Activated CD4-positive, alpha-beta T cell treated with anti-CD3 and anti-CD28 coated beads for 4 hours (primary cell): ENCODE data around the gene RAPGEF6.
"Not testable (repeated sequence)": the region's sequence is repeated elsewhere in the genome, so short reads cannot be mapped to it uniquely, and the experiment has no call there.

Experiments used
- DNase-seq, 2 donors: peaks; one replicate each; pipeline ENCODE4 v3.0.0-alpha.2; 2020

RAPGEF6 gene

DNA sequence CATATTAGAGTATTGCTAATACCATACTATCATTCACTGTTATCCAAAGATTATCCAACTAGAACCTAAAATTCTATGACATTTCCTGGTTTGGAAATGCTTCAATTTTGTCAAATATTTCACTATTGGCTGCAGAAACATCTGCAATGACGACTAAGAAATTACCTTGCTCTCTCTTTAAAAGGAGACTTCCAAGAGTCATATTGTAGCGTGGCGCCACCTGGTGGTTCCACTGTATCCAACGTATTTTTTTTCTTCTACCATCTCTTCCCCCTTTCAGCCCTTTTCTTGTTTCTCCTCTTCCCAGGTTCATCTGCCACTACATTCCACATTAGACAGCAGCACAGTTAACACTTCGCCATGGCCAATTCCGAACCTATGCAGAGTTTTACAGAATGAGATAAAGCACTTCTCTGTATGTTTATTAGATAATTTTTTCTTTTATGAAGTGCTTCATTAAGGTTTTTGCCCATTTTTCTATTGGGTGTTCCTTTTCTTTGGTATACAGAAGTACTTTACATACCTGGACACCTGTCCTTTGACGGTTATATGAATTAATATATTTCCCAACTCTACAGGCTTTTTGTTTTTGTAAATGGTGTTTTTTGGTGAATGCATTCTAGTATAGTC lies 217.7 kb downstream of the RAPGEF6 start:
- peak; percentile 85 to 90 for DNase-seq

DNA sequence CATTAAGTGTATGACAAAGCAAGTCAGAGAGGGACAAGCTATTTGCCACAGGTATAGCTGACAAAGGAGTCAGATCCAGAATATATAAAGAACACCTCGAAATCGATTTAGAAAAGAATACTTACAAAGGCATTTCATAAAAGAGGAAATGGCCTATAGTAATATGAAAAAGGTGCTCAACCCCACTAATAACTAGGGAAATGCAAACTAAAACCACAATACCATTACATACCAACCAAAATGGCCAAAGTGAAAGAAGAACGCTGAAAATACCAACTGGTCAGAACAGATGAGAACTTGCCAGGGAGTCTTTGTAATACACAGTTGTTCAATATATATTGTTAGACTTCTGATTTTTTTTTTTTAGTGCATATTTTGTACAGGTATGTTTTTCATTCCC lies 218.3 kb downstream of the RAPGEF6 start:
- no peak for DNase-seq

DNA sequence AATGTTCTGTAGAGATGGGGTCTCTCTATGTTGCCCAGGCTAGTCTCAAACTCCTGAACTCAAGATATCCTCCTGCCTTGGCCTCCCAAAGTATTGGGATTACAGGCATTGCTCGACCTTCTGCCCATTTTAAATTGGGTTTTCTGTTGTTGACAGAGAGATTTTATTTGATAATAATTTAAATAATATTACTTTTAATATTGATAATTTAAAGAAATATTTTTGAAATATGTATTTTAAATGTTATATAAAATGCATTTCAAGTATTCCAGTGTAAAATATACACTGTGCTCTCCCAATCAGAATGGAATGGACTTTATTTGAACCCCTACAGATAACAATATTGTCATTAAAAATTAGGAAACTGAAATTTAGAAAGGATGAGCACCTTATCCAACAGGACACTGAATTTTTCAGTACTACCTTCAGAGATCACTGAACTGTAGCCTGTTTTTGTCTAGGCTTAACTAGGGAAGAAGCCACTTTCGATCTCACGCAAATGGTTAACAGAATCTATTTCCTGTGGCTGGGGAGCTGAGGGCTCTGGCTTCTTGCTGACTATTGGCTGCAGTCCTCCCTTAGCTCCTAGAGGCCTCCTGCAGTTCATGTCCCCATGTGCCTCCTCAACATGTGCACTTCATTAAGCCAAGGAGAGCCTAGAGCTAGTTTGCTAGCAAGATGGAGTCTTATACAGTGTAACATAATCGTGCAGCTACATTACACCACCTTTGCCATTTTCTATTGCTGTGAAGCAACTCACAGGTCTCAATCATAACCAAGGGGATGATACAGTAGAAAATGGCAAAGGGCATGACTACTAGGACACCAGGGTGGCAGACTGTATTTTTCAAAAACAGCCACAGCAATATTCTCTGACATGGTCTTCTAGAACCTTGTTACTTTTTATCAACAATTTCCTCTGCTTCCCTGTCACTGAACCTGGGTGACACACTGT lies 221.1 kb downstream of the RAPGEF6 start:
- no peak for DNase-seq

DNA sequence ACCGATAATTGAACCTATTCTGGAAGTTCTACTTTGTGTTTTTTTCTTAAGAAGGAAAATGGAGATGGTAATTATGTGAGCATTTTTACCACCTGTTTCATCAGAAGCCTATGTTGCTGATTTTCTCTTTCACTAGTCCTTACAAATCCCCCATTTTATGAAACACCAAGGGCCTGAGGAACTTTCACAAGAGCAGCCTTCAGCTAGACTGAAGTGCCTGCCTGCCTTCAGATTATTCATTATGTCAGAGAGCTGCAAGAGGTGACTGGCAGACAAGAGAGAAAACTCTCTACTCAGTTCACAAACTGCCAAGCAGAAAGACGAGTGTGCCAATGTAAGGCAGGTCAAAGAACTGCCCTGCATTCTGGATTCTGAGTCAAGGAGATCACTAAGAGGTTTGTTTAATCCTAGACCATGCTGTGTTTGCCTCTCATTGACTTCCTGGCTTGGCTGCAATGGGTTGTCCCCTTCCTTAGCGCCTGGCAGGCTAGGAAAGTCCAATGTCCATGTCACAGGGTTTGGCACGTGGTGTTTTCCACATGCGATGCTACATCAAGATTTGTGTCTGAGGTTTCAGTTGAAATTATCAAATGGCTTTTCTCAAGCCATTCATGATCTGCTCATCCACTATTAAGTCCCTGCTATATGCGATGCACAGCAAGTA lies 227.9 kb downstream of the RAPGEF6 start:
- no peak for DNase-seq

DNA sequence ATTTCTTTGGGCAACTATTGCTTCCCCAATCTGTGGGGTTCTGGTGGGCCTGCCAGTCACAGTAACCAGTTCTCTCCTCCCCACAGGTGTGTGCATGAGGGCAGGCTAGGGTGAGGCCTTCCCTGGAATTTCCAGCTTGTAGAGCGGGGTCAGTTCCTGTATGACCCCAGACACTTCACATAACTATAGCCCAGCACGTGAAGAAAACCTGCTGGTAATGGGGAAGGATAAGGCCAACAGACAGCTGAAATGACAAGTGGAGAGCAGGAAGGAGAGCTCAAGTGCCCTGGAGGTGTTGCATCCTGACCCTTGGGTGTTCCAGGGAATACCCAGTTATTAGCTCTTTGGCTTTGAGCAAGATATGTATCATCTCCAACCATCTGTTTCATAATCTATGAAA lies 229.0 kb downstream of the RAPGEF6 start:
- no peak for DNase-seq

DNA sequence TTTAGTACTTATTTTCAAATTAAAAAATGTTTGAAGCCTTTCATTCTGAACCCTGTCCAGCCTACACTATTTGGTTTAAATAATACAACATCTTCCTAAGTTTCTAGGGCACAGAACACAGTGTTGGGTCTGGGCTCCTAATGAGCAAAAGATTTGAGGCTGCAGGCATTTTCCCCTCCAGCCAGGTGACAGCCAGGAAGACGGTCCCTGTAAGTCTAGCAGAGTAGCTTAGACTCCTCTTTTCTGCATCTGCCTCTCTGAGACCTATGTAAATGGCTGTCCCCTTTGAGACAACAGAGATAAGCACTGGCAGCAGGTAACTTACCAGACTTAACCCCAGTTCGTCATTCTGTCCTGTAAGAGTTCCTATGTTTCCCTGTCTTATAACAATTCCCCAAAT lies 229.4 kb downstream of the RAPGEF6 start:
- no peak for DNase-seq

DNA sequence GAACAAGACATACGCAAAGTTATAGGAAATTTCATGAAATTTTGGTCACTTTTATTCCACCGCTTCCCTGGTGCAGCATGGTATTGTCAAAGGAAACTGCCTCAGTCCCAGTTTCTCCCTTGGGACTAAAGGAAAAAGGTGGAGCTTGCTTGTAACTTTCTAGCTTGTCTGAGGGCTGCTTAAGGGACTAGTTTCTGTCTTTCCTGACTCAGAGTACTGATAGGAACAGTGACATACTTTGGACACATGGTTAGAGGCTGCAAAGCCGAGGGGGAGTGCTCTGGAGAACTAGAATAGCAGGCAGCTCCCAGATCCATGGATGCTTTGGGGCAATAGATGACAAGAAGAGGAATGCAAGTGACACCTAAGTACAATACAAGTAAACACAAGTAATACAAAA lies 234.4 kb downstream of the RAPGEF6 start:
- DNase-seq: no peak

DNA sequence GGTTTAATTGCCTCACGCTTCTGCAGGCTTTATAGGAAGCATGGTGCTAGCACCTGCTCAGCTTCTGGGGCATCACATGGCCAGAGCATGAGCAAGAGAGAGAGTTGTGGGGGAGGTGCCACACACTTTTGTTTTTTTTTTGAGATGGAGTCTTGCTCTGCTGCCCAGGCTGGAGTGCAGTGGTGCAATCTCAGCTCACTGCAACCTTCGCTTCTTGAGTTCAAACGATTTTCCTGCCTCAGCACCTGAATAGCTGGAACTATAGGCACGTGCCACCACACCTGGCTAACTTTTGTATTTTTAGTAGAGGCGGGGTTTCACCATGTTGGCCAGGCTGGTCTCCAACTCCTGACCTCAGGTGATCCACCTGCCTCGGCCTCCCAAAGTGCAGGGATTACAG lies 236.0 kb downstream of the RAPGEF6 start:
- DNase-seq: not testable (repeated sequence)

DNA sequence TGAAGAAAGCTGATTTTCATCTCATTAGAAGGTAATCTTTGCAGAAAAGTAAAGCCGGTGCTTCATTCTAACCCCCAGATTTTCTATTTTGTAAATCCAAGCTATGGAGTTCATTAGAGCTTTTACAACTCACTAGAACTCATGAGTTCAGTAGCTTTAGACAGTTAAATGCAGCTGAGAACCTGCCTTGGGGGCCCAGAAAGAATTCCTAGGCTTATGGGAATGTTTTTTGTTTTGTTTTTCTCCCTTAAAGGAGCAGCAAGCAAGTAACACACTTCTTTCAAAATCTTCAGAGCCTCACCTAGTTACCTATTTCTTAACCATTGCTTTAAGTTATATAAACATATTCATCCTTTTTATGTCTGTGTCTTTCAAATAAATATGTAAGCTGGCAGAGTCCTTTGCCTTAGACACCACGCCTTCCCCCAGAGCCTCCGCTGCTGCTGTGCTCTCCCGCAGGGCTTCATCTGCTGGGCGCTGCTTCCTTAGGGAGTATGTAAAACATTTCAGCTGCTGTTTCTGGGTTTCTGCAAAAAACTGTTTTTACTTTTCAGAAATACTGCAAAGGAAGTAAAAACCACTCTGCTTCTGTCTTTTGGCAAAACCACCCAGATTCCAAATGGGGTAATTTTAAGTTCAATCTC lies 238.3 kb downstream of the RAPGEF6 start:
- DNase-seq: no peak

DNA sequence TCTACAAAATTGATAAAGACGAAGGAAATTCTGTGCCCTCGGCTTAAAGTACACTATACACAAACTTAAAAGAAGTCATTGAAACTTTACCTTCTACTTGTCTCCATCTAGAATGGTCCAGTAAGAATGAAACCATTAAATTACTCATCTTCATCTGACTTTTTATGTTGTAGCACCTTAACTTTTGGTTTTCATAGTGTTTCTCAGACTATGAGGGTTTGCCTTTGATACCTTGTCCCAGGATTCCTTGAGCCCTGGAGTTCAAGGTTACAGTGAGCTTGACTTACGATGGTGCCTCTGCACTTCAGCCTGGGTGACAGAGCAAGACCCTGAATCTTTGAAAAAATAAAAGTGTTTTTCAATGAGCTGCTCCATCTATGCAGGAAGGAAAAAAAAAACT lies 239.0 kb downstream of the RAPGEF6 start:
- no peak for DNase-seq

DNA sequence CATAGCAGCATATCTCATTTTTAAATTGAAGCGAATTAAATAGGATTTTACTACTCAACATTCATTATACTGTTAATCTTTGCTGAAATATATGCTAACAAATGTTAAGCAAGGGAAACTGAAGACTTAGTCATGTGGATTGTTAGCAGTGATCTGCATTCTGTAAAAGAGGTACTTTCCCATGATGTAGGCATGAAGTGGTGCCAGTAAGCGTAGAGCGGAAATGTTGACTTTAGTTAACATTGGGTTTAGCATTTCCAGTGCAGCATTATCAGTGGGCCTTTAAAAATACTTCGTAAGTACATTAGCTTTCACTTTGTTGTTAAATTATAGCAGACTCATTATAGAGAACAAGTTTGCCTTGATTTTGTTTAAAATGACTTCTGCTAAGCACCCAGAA lies 240.9 kb downstream of the RAPGEF6 start:
- DNase-seq: peak; percentile 48 to 49

DNA sequence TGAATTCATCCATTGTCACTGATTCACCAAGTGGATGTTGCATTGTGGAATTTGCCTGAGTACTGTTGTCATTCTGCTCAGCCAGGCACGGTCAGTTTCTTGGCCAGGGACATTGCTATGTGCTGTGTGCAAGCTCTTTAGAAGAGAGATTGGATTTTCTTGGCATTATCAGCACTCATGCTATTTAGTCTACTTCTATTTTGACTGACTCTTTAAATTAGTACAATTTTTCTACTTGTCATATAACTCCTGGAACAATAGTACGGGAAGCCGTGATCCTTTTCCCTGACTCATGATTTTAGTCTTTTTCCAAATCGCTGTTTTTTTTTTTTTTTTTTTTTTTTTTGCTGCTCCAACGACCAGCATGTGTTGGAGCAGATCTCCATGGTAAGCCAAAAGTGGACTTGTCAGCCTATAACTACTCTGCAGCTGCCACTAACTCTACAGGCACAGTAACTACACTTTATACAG lies 241.5 kb downstream of the RAPGEF6 start:
- no peak for DNase-seq

DNA sequence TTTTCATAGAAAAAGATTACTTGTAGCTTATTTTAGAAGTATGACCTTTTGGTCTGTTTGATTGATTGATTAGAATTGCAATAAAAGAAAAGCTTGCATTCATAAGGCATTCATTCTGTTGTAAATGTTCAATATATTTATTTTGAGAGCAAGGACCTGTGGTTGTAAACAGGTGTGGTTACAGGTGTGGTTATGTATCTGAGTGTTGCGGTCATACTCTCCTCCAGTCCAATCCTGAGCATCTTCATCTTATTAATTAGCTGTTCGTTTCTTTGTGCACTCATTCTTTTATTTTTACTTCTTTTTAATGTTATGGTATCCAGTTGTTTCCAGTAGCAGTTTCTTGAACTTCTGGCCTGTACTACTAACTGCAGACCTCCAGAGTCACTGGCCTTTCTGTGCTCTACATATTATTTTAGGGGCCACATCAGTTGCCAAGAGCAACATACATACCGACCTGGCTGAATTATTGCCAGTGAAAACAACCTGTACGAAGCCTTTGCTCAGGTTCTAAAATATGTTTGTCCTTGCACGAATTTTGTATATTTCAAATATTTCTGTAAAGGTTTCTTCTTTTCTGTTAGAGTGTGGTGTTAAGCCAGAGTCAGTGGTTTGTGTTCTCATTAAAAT lies 242.4 kb downstream of the RAPGEF6 start:
- no peak for DNase-seq

DNA sequence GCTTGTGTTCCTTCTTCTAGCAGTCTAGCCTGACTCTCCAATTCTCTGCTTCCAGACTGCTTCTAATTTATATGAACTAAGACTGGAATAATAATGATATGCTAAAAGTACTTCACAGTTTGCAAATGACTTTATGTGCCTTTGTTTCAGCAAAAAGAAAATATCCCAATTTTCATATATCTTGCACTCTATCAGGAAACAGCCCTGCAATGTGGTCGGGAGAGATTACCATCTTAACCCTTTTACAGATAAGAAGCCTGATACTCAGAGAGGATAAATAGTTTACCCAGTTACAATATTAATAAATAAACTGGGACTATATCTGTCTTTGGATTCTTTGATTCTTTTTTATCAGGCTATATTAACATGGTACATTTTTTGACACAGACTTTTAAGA lies 245.2 kb downstream of the RAPGEF6 start:
- no peak for DNase-seq

DNA sequence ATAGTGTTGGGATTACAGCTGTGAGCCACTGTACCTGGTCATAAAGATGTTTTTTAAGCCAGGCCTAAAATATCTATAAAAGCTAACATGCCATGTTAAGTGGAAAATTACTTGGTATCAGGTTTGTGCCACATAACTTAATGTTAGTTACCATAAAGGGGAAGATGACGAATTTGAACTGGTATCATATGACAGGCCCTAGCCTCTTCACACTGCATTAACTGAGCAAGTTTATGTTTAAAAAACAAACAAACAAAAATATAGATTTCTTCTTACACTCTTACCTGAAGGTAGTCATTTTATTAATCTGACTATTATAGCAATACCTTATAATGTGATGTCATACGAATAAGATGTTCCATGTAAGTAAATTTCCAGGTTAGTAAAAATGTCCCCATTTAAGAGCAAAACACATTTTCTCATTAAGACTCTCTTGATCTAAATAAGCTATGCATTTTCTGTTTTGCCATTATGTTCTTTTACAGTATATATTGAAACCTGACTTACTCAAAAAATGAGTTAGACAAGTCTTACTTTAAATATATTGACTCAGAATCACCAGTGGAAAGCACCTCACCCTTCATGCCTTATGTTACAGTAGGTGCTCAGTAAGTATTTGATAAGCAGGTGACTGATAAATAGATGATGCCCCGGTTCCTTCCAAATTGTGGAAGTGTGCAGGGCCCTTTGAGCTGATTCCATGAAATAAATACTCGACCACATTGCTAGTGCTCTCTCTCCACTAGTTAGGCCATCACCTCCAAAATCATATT lies 245.7 kb downstream of the RAPGEF6 start:
- DNase-seq: no peak

DNA sequence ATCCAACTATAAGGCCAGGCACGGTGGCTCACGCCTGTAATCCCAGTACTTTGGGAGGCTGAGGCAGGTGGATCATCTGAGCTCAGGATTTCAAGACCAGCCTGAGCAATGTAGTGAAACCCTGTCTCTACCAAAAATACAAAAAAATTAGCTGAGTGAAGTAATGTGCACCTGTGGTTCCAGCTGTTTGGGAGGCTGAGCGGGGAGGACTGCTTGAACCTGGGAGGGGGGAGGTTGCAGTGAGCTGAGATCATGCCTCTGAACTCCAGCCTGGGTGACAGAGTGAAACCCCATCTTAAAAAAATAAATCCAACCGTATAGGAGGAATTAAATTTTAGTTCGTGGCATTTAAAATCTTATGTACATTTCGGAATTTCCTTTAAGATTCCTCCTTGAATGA lies 247.8 kb downstream of the RAPGEF6 start:
- no peak for DNase-seq

DNA sequence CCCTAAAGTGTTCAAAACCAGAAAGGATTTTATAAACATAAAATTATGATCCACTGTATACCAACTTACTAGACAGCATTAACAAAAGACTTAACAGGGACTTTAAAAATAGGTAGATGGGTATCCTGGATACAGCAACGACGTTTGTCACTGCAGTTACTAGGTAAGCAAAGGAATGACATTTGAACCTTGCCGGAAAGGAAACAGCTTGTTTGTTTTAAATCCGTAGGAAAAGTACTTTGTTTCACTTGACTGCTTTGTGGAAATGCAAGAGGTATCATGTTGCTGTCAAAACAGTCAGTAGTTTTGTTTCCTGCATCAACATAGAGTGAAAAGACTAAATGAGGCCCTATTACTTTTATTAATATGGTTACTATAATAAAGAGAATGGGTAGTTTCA lies 248.2 kb downstream of the RAPGEF6 start:
- DNase-seq: no peak

DNA sequence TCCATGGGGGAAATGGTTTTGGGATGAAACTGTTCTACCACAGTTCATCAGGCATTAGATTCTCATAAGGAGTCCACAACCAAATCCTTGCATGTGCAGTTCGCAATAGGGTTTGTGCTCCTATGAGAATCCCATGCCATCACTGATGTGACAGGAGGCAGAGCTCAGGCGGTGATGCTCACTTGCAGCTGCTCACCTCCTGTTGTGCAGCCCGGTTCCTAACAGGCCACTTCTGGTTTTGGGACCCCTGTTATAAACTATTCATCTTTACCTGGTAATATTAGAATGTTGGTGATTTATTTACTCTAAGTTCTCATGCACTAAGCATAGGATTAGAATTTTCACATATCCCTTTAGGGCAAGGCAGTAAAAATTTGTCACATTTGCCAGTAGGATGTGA lies 248.9 kb downstream of the RAPGEF6 start:
- DNase-seq: no peak

DNA sequence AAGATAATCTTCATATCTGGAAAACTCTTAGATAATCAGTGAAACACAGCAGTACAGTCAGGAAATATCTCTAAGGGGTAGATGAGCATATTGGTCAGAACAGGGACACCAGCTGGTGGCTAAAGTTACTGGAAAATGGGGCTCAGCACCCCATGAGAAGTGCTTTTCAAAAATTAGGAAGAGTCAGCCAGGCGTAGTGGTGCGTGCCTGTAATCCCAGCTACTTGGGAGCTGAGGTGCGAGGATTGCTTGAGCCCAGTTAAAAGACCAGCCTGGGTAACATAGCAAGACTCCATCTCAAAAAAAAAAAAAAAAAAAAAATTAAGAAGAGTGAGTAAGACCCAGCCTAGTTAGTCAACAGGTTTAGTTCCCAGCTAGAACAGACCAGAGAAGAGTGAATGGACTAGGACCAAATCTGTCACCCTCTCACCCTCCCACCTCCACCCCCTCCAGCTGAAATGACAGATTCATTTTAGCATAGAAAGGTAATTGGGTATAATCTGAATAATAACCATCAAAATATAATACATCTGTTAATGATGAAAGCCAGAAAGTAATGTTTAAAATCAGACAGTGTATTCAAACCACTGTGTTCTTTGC lies 250.3 kb downstream of the RAPGEF6 start:
- DNase-seq: peak; percentile 42 to 53

DNA sequence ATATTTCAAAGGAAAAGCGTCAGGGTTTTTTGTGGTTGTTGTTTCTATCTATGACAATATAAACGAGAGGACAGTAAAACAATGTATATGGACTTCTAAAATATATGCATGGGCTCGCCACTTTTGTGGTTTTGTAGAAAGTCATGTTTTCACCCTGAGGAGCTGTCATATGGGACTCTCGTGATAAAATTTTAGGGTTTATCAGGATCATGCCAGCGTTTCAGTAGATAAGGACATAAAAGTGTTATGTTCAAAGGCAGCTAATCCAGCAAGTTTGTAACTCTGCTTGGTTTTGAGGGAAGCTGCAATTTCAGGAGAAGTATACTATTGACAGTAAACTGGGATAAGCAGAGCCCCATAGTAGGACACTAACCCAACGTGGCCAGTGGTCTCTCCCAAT lies 250.9 kb downstream of the RAPGEF6 start:
- DNase-seq: no peak
